ENCODE data around the gene IFNA8. TPM values are rescaled to one million over a fixed set of nuclear protein-coding genes. Genes with fewer than 3 reads are reported as not detected.

IFNA8 gene
- total RNA-seq, 1 experiment from 2014 or later, result not detected

DNA sequence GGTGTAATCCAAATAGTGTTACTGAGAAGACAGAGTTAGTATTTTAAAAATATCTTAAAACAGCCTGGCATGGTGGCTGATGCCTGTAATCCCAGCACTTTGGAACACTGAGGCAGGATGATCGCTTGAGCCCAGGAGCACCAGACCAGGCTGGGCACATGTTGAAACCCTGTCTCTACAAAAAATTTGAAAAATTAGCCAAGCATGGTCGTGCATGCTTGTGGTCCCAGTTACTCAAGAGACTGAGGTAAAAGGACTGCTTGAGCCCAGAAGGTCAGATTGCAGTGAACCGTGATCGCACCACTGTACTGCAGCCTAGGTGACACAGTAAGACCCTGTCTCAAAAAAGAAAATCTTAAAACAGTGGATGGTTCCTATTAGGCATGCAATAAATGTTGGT is 43.8 kb downstream of the IFNA8 start:
- Histone ChIP-seq H2BK15ac (ENCODE audit: low read depth, low read length) (no peak overlapping the region), H2AFZ (ENCODE audit: low read length) (no peak overlapping the region), H3K4me1 (ENCODE audit: insufficient read depth, low read length) (peaks cover 5% of the 10 kb centered on the region), H2BK5ac (ENCODE audit: insufficient read length, low read length) (no peak overlapping the region), H3T11ph (ENCODE audit: low read length) (no peak overlapping the region), H3K4me2 (ENCODE audit: insufficient read depth, insufficient read length, low read length) (no peak overlapping the region), H2BK12ac (ENCODE audit: insufficient read length, low read depth, low read length) (no peak overlapping the region), H3K4ac (ENCODE audit: low read depth, low read length) (no peak overlapping the region), H2BK120ac (ENCODE audit: low read depth, low read length, poor library complexity, severe bottlenecking) (no peak overlapping the region), H2BK20ac (ENCODE audit: low read depth, low read length, poor library complexity, severe bottlenecking) (no peak overlapping the region), H3K23me2 (ENCODE audit: insufficient read length, low read depth, low read length, poor library complexity, severe bottlenecking) (no peaks in the 10 kb centered on the region), H3K9ac (ENCODE audit: extremely low read depth, insufficient read length, low read length) (no peak overlapping the region), H3K27me3 (ENCODE audit: insufficient read depth, low read length) (no peaks in the 10 kb centered on the region; the same call in 1 of the 2 replicates), H3K18ac (ENCODE audit: insufficient read length, low read depth, low read length) (no peak overlapping the region), H2AK5ac (ENCODE audit: insufficient read length, low read length) (no peak overlapping the region), H4K20me1 (ENCODE audit: control insufficient read depth, insufficient read depth, insufficient read length) (no peaks in the 10 kb centered on the region), H3K27ac (ENCODE audit: insufficient read length, low read depth, low read length) (no peak overlapping the region), H3K79me2 (ENCODE audit: insufficient read depth, low read length) (no peaks in the 10 kb centered on the region), H4K91ac (ENCODE audit: insufficient read length, low read depth, low read length) (no peak overlapping the region), H4K8ac (replicated peaks; ENCODE audit: insufficient read length, low read depth, low read length) (no peak overlapping the region), H3K9me3 (ENCODE audit: control insufficient read depth, low read depth, low read length) (no peaks in the 10 kb centered on the region), H3K14ac (ENCODE audit: insufficient read depth, low read length) (no peak overlapping the region), H3K23ac (ENCODE audit: insufficient read length, low read depth, low read length) (no peak overlapping the region), H4K5ac (ENCODE audit: insufficient read length, low read depth, low read length) (no peak overlapping the region), H3K56ac (ENCODE audit: insufficient read length, low read depth, low read length) (no peak overlapping the region), H3K79me1 (ENCODE audit: insufficient read depth, low read depth, low read length, poor library complexity, severe bottlenecking) (no peaks in the 10 kb centered on the region)
- TF ChIP-seq CTCF (conservative IDR thresholded peaks at IDR 0.05), result no peak
- DNase-seq, result no peak
- Mint-ChIP-seq H3K9me3 (no peaks in the 10 kb centered on the region), H3K4me3 (no peak overlapping the region), H3K36me3 (ENCODE audit: insufficient read depth in 1 of 3, low read depth in 3 of 3) (no peaks in the 10 kb centered on the region), H3K4me1 (peaks cover 13 to 20% of the 10 kb centered on the region in 2 experiments), H3K27ac (no peak overlapping the region), H3K27me3 (ENCODE audit: low read depth) (peaks cover 6% of the 10 kb centered on the region; the same call in 1 of the 2 replicates)
- WGBS (ENCODE audit: extremely low coverage, insufficient read length, low lambda C conversion rate), result no CpG with 5 or more reads among the region's 4 CpGs
